ENCODE measurements around the gene TUT1.
"Not testable (repeated sequence)": the region's sequence is repeated elsewhere in the genome, so short reads cannot be mapped to it uniquely, and the experiment has no call there.

Gene TUT1

GRCh38 chr11:62559204-62559603 is 32.1 kb downstream of the TUT1 start:
- no peaks in the 10 kb centered on the region for H3K27me3 Mint-ChIP-seq
- peak overlapping the region; percentile 20 for H3K4me3 Mint-ChIP-seq
- H3K9me3 Mint-ChIP-seq (ENCODE audit: low read depth) = no peaks in the 10 kb centered on the region
- peak overlapping the region; percentile 66 for H3K27ac Mint-ChIP-seq
- H3K4me1 Mint-ChIP-seq (ENCODE audit: low read depth) = peaks cover 74% of the 10 kb centered on the region
- peaks cover 3% of the 10 kb centered on the region for H3K36me3 Mint-ChIP-seq

- Mint-ChIP-seq H3K9me3 (ENCODE audit: low read depth) (no peaks in the 10 kb centered on the region), H3K27me3 (no peaks in the 10 kb centered on the region), H3K36me3 (peaks cover 3% of the 10 kb centered on the region), H3K4me1 (ENCODE audit: low read depth) (peaks cover 77% of the 10 kb centered on the region), H3K4me3 (no peak overlapping the region), H3K27ac (no peak overlapping the region)
These were observed 32.7 kb downstream of the TUT1 start for GRCh38 chr11:62558669-62559068.

- H3K4me3 Mint-ChIP-seq = peak overlapping the region; percentile 76
- H3K27me3 Mint-ChIP-seq = no peaks in the 10 kb centered on the region
- peaks cover 88% of the 10 kb centered on the region for H3K4me1 Mint-ChIP-seq (ENCODE audit: low read depth)
- H3K36me3 Mint-ChIP-seq = peaks cover 3% of the 10 kb centered on the region
- H3K9me3 Mint-ChIP-seq (ENCODE audit: low read depth) = no peaks in the 10 kb centered on the region
- peak overlapping the region; percentile 92 for H3K27ac Mint-ChIP-seq
These were observed 34.3 kb downstream of the TUT1 start for GRCh38 chr11:62556875-62557631.

- H3K27ac Mint-ChIP-seq = peak overlapping the region; percentile 92
- H3K36me3 Mint-ChIP-seq = peaks cover 3% of the 10 kb centered on the region
- no peaks in the 10 kb centered on the region for H3K9me3 Mint-ChIP-seq (ENCODE audit: low read depth)
- peaks cover 92% of the 10 kb centered on the region for H3K4me1 Mint-ChIP-seq (ENCODE audit: low read depth)
- H3K4me3 Mint-ChIP-seq = peak overlapping the region; percentile 76
- no peaks in the 10 kb centered on the region for H3K27me3 Mint-ChIP-seq
These were observed 35.0 kb downstream of the TUT1 start for GRCh38 chr11:62556108-62556874.

- no peaks in the 10 kb centered on the region for H3K27me3 Mint-ChIP-seq
- H3K36me3 Mint-ChIP-seq = peaks cover 3% of the 10 kb centered on the region
These were observed 35.7 kb downstream of the TUT1 start for GRCh38 chr11:62555464-62556107.

GRCh38 chr11:62554387-62555167 is 36.7 kb downstream of the TUT1 start:
- H3K27me3 Mint-ChIP-seq = no peaks in the 10 kb centered on the region
- H3K4me3 Mint-ChIP-seq = peak overlapping the region; percentile 35
- H3K27ac Mint-ChIP-seq = peak overlapping the region; percentile 92
- peaks cover 92% of the 10 kb centered on the region for H3K4me1 Mint-ChIP-seq (ENCODE audit: low read depth)
- H3K36me3 Mint-ChIP-seq = peaks cover 3% of the 10 kb centered on the region
- H3K9me3 Mint-ChIP-seq (ENCODE audit: low read depth) = no peaks in the 10 kb centered on the region

More at GRCh38 chr11:62555464-62556107, 35.7 kb downstream of the TUT1 start:
- no peaks in the 10 kb centered on the region for H3K9me3 Mint-ChIP-seq (ENCODE audit: low read depth)
- H3K4me3 Mint-ChIP-seq = peak overlapping the region; percentile 76
- peak overlapping the region; percentile 92 for H3K27ac Mint-ChIP-seq
- peaks cover 93% of the 10 kb centered on the region for H3K4me1 Mint-ChIP-seq (ENCODE audit: low read depth)

GRCh38 chr11:62553839-62554361 is 37.4 kb downstream of the TUT1 start:
- Mint-ChIP-seq H3K36me3 (peaks cover 3% of the 10 kb centered on the region), H3K27ac (peak overlapping the region; percentile 92), H3K27me3 (no peaks in the 10 kb centered on the region), H3K9me3 (ENCODE audit: low read depth) (no peaks in the 10 kb centered on the region), H3K4me1 (ENCODE audit: low read depth) (peaks cover 86% of the 10 kb centered on the region), H3K4me3 (peak overlapping the region; percentile 59)

GRCh38 chr11:62553080-62553838 is 38.1 kb downstream of the TUT1 start:
- Mint-ChIP-seq H3K9me3 (ENCODE audit: low read depth) (no peaks in the 10 kb centered on the region), H3K4me1 (ENCODE audit: low read depth) (peaks cover 83% of the 10 kb centered on the region), H3K27ac (peak overlapping the region; percentile 91), H3K4me3 (peak overlapping the region; percentile 74), H3K27me3 (no peaks in the 10 kb centered on the region), H3K36me3 (peaks cover 3% of the 10 kb centered on the region)

GRCh38 chr11:62552485-62553079 is 38.7 kb downstream of the TUT1 start:
- Mint-ChIP-seq H3K9me3 (ENCODE audit: low read depth) (no peaks in the 10 kb centered on the region), H3K27ac (peak overlapping the region; percentile 91), H3K36me3 (peaks cover 3% of the 10 kb centered on the region), H3K4me3 (peak overlapping the region; percentile 74), H3K4me1 (ENCODE audit: low read depth) (peaks cover 83% of the 10 kb centered on the region), H3K27me3 (no peaks in the 10 kb centered on the region)

GRCh38 chr11:62550478-62550877 is 40.8 kb downstream of the TUT1 start:
- H3K27ac Mint-ChIP-seq, H3K27me3 Mint-ChIP-seq: not testable (repeated sequence)

GRCh38 chr11:62548545-62549335 is 42.6 kb downstream of the TUT1 start:
- no peak overlapping the region for H3K4me3 Mint-ChIP-seq
- H3K27me3 Mint-ChIP-seq = no peaks in the 10 kb centered on the region
- H3K4me1 Mint-ChIP-seq (ENCODE audit: low read depth) = peaks cover 70% of the 10 kb centered on the region
- H3K9me3 Mint-ChIP-seq (ENCODE audit: low read depth) = no peaks in the 10 kb centered on the region
- H3K27ac Mint-ChIP-seq = no peak overlapping the region
- H3K36me3 Mint-ChIP-seq = no peaks in the 10 kb centered on the region

More at GRCh38 chr11:62550478-62550877, 40.8 kb downstream of the TUT1 start:
- H3K4me1 Mint-ChIP-seq (ENCODE audit: low read depth) = peaks cover 70% of the 10 kb centered on the region
- not testable (repeated sequence) for H3K4me3 Mint-ChIP-seq; H3K9me3 Mint-ChIP-seq (ENCODE audit: low read depth); H3K36me3 Mint-ChIP-seq

- no peaks in the 10 kb centered on the region for H3K36me3 Mint-ChIP-seq
- H3K27me3 Mint-ChIP-seq = no peaks in the 10 kb centered on the region
- H3K4me1 Mint-ChIP-seq (ENCODE audit: low read depth) = peaks cover 70% of the 10 kb centered on the region
- H3K27ac Mint-ChIP-seq = peak overlapping the region; percentile 28
- H3K4me3 Mint-ChIP-seq = peak overlapping the region; percentile 80
- H3K9me3 Mint-ChIP-seq (ENCODE audit: low read depth) = no peaks in the 10 kb centered on the region
These were observed 43.5 kb downstream of the TUT1 start for GRCh38 chr11:62547691-62548281.
